IMR-90 (cell line): ENCODE measurements around the gene IFNLR1. TPM values are rescaled to one million over a fixed set of nuclear protein-coding genes. Genes with fewer than 3 reads are reported as not detected.
A peak's percentile ranks its signal among the peaks of the same experiment; 100 is the strongest.

ENCODE experiments used
- ATAC-seq: fragments of 200-7000 bp; cut with Tn5 transposase; 2 replicates; pipeline ENCODE4 v1.9.1; 2020; ENCODE audit warnings: low read depth, mild to moderate bottlenecking, moderate library complexity
- BruUV-seq: library from RNA; stranded (reverse); fragments of 400-500 nt; replicated peaks from 2 replicates; lab custom pipeline; 2021; lab: Mats Ljungman, UMichigan
- CTCF ChIA-PET: fragments of 300-600 bp; formaldehyde crosslinking; extraction: SDS; loops from one replicate; lab custom pipeline; 2021; ENCODE audit warnings: antibody characterized with exemption; lab: Yijun Ruan, JAX
- POLR2A ChIA-PET: fragments of 300-600 bp; sonication (Branson Sonifier 250); formaldehyde crosslinking; loops from one replicate; lab custom pipeline; 2022; ENCODE audit warnings: antibody characterized with exemption; ENCODE audit not compliant: unreplicated experiment; lab: Charles Lee
- DNase-seq: peaks from one replicate; pipeline ENCODE4 v3.0.0; 2013
- H2AFZ ChIP-seq: replicated peaks from 2 replicates; pipeline ENCODE3; 2013; ENCODE audit warnings: low read length, mild to moderate bottlenecking; ENCODE audit not compliant: poor library complexity
- H2AK5ac ChIP-seq: 2 replicates; pipeline ENCODE4 v1.6.1; 2013; ENCODE audit warnings: low read depth, low read length, inconsistent platforms
- H2AK9ac ChIP-seq: replicated peaks from 2 replicates; pipeline ENCODE3; 2013; ENCODE audit warnings: mild to moderate bottlenecking, low read depth, low read length, moderate library complexity; ENCODE audit not compliant: poor library complexity
- H2BK120ac ChIP-seq: 2 replicates; pipeline ENCODE4 v1.6.1; 2013; ENCODE audit warnings: low read depth, low read length, inconsistent platforms
- H2BK15ac ChIP-seq: 3 replicates; pipeline ENCODE4 v1.6.1; 2013; ENCODE audit warnings: low read depth, low read length, inconsistent platforms
- H2BK20ac ChIP-seq: 2 replicates; pipeline ENCODE4 v1.6.1; 2013; ENCODE audit warnings: low read depth, mild to moderate bottlenecking, inconsistent platforms, low read length, moderate library complexity
- H2BK5ac ChIP-seq: 2 replicates; pipeline ENCODE4 v1.6.1; 2013; ENCODE audit warnings: mild to moderate bottlenecking, low read depth, low read length, inconsistent platforms; ENCODE audit not compliant: poor library complexity, severe bottlenecking
- H3K14ac ChIP-seq: replicated peaks from 2 replicates; pipeline ENCODE4 v1.6.1; 2013; ENCODE audit warnings: low read depth, low read length, inconsistent platforms
- H3K18ac ChIP-seq: 2 replicates; pipeline ENCODE4 v1.6.1; 2013; ENCODE audit warnings: low read depth, low read length, control low read depth
- H3K23ac ChIP-seq: 2 replicates; pipeline ENCODE4 v1.6.1; 2013; ENCODE audit warnings: low read depth, low read length, inconsistent platforms
- H3K27ac ChIP-seq: 2 replicates; pipeline ENCODE4 v1.5.1; 2013; ENCODE audit warnings: mild to moderate bottlenecking, control low read depth, low read length; ENCODE audit not compliant: insufficient read depth
- H3K27me3 ChIP-seq: 2 replicates; pipeline ENCODE4 v1.6.1; 2013; ENCODE audit warnings: low read length; ENCODE audit not compliant: control insufficient read depth, insufficient read depth
- H3K36me3 ChIP-seq: 2 replicates; pipeline ENCODE4 v1.6.1; 2013; ENCODE audit warnings: low read length, mixed read lengths; ENCODE audit not compliant: control insufficient read depth, insufficient read depth
- H3K4ac ChIP-seq: 2 replicates; pipeline ENCODE4 v1.6.1; 2013; ENCODE audit warnings: low read depth, low read length, inconsistent platforms
- H3K4me1 ChIP-seq: 2 replicates; pipeline ENCODE4 v1.6.1; 2013; ENCODE audit warnings: low read length, mixed read lengths; ENCODE audit not compliant: control insufficient read depth, insufficient read depth
- H3K4me2 ChIP-seq: 2 replicates; pipeline ENCODE4 v1.6.1; 2013; ENCODE audit warnings: low read depth, mild to moderate bottlenecking, control low read depth, low read length, moderate library complexity
- H3K4me3 ChIP-seq: 2 replicates; pipeline ENCODE4 v1.5.1; 2013; ENCODE audit warnings: low read depth, mild to moderate bottlenecking, control low read depth, low read length, moderate library complexity; ENCODE audit not compliant: insufficient read depth
- H3K56ac ChIP-seq: 2 replicates; pipeline ENCODE4 v1.6.1; 2013; ENCODE audit warnings: low read length, inconsistent platforms; ENCODE audit not compliant: insufficient read depth; ENCODE audit errors: extremely low read depth
- H3K79me1 ChIP-seq, 2 experiments: 2 replicates each; pipeline ENCODE4 v1.6.1; 2013; ENCODE audit warnings: low read length in 2 of 2, inconsistent platforms in 1 of 2, low read depth in 1 of 2
- H3K9ac ChIP-seq: 2 replicates; pipeline ENCODE4 v1.6.1; 2013; ENCODE audit warnings: low read depth, low read length, control low read depth
- H3K9me1 ChIP-seq: 2 replicates; pipeline ENCODE4 v1.6.1; 2013; ENCODE audit warnings: low read length, inconsistent platforms; ENCODE audit not compliant: insufficient read depth
- H3K9me3 ChIP-seq: 2 replicates; pipeline ENCODE4 v1.6.1; 2013; ENCODE audit warnings: low read length; ENCODE audit not compliant: control insufficient read depth, insufficient read depth
- H4K20me1 ChIP-seq: 2 replicates; pipeline ENCODE4 v1.6.1; 2013; ENCODE audit warnings: low read length, inconsistent platforms; ENCODE audit not compliant: insufficient read depth
- H4K5ac ChIP-seq: 2 replicates; pipeline ENCODE4 v1.6.1; 2013; ENCODE audit warnings: mild to moderate bottlenecking, low read depth, low read length, control low read depth
- H4K8ac ChIP-seq, 2 experiments: 2 replicates each; pipeline ENCODE4 v1.6.1; 2013; ENCODE audit warnings: low read depth in 2 of 2, low read length in 2 of 2, control low read depth in 1 of 2, inconsistent platforms in 1 of 2
- H4K91ac ChIP-seq: 2 replicates; pipeline ENCODE4 v1.6.1; 2013; ENCODE audit warnings: low read depth, low read length, inconsistent platforms; ENCODE audit not compliant: insufficient read depth
- CTCF ChIP-seq: conservative IDR thresholded peaks from 2 replicates; pipeline ENCODE4 v1.5.1; 2012; ENCODE audit warnings: mild to moderate bottlenecking, low read depth, low read length, improper control_type of control experiment
- RAD21 ChIP-seq: IDR thresholded peaks from 2 replicates; pipeline ENCODE4 v1.6.1; 2012; ENCODE audit warnings: low read length, improper control_type of control experiment
- WGBS, 2 experiments: methylation state at CpG; one replicate each; pipeline versions ENCODE4 v1.1.5 to v1.1.7; 2013; ENCODE audit warnings: missing lambda C conversion rate in 2 of 2; ENCODE audit not compliant: insufficient read length in 1 of 2; ENCODE audit errors: extremely low coverage in 2 of 2; 5-methylcytosine and 5-hydroxymethylcytosine counted together
- dilution Hi-C: fragments of 300-500 bp; cut with HindIII; formaldehyde crosslinking; loops from one replicate; pipeline ENCODE4 v1.14.3; 2018; ENCODE audit warnings: low sequenced_read_pairs; ENCODE audit not compliant: unreplicated experiment
- in situ Hi-C: fragments of 300-500 bp; cut with MboI; formaldehyde crosslinking; loops from 3 replicates; pipeline ENCODE4 v1.14.3; 2019; ENCODE audit warnings: low sequenced_read_pairs, inconsistent platforms, mixed read lengths
- intact Hi-C: fragments of 100-400 bp; cut with micrococcal nuclease; formaldehyde crosslinking; loops from 2 replicates; pipeline ENCODE4 v1.10.0; 2022
- polyA plus RNA-seq, 3 experiments: library from polyadenylated mRNA; depleted of rRNA; stranded (reverse); fragments of >200 nt; gene quantifications; 2 replicates each; pipeline ENCODE4 v1.2.3, GENCODE V29; 2012; ENCODE audit warnings: low replicate concordance in 1 of 3
- total RNA-seq: library from RNA; depleted of rRNA; stranded (reverse); fragments of >200 nt; gene quantifications from 2 replicates; pipeline ENCODE4 v1.2.3, GENCODE V29; 2012
- TF ChIP-seq, protein P1 (sequence below): fragments of 150-350 bp; IDR thresholded peaks from 2 replicates; pipeline ENCODE4 v1.6.1; 2016; ENCODE audit warnings: low read depth, mild to moderate bottlenecking, low read length, moderate library complexity, borderline replicate concordance

IFNLR1 gene
- total and polyA plus RNA-seq, 2 of the 4 experiments (the other 2 are of a cell fraction): not detected

- dilution Hi-C loops: no loop called here
- H3K23ac ChIP-seq: no peak overlapping the region
- intact Hi-C loops: no loop called here
- H3K18ac ChIP-seq: no peak overlapping the region
- TF ChIP-seq, protein P1, sequence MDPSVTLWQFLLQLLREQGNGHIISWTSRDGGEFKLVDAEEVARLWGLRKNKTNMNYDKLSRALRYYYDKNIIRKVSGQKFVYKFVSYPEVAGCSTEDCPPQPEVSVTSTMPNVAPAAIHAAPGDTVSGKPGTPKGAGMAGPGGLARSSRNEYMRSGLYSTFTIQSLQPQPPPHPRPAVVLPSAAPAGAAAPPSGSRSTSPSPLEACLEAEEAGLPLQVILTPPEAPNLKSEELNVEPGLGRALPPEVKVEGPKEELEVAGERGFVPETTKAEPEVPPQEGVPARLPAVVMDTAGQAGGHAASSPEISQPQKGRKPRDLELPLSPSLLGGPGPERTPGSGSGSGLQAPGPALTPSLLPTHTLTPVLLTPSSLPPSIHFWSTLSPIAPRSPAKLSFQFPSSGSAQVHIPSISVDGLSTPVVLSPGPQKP: no peak
- TF ChIP-seq RAD21 (no peak), CTCF (peak; percentile 21; the same call in 1 of the 2 replicates)
- H3K27me3 ChIP-seq: peaks cover 67% of the 10 kb centered on the region
- H3K4me2 ChIP-seq: no peak overlapping the region
- H3K56ac ChIP-seq: no peak overlapping the region
- 28% methylated on average over 2 of the region's 6 CpGs; no CpG with 5 or more reads in 1 of the 2 experiments for WGBS, 2 experiments
- H3K27ac ChIP-seq: no peak overlapping the region
- H2AK9ac ChIP-seq: no peak overlapping the region
- H2BK120ac ChIP-seq: no peak overlapping the region
- DNase-seq (no peak), ATAC-seq (peak; percentile 62)
- H2AFZ ChIP-seq: no peak overlapping the region
- H2BK15ac ChIP-seq: no peak overlapping the region
- H2BK5ac ChIP-seq: no peak overlapping the region
- in situ Hi-C loops: no loop called here
- no TSS peak for BruUV-seq
- no peak overlapping the region for H3K14ac ChIP-seq
- no peaks in the 10 kb centered on the region for H3K9me1 ChIP-seq
- POLR2A ChIA-PET: no interaction called here
- H4K5ac ChIP-seq: no peak overlapping the region
- no peaks in the 10 kb centered on the region for H3K9me3 ChIP-seq
- no peaks in the 10 kb centered on the region for H3K4me1 ChIP-seq
- CTCF ChIA-PET: no interaction called here
- H3K9ac ChIP-seq: no peak overlapping the region
- no peaks in the 10 kb centered on the region for H3K36me3 ChIP-seq
- H3K79me1 ChIP-seq: no peaks in the 10 kb centered on the region
- no peak overlapping the region for H4K8ac ChIP-seq
- no peak overlapping the region for H2BK20ac ChIP-seq
- no peak overlapping the region for H3K4me3 ChIP-seq
- no peaks in the 10 kb centered on the region for H4K20me1 ChIP-seq
- no peak overlapping the region for H2AK5ac ChIP-seq
- no peak overlapping the region for H3K4ac ChIP-seq
- no peak overlapping the region for H4K91ac ChIP-seq
Measured at GRCh38 chr1:24157918-24158481, 29.1 kb downstream of the IFNLR1 start.
